ENCODE measurements around the gene TMEM165.

The TMEM165 gene

DNA sequence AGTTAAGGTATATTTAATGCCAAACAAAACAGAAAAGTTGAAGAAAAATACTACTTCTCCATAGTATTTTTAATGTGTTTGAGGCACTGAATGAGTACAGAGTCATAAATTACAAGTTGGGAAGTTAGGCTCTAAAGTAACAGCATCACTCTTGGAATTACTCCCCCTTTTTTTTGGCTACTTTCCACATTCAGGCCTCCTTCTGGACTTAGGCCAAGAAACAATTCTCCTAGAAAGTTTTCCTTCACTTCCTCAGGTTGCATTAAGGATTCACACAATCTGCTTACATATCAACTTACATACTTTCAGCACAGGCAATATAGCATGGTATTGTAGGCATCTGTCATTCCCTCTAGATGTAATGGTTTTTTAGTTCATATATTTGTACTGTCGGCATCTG, 52.1 kb downstream of the TMEM165 start:
- DNase-seq (ENCODE audit: low read depth), result no peak
- H3K4me3 ChIP-seq (ENCODE audit: low read depth, low read length), result no peak overlapping the region
- TF ChIP-seq, protein P1, sequence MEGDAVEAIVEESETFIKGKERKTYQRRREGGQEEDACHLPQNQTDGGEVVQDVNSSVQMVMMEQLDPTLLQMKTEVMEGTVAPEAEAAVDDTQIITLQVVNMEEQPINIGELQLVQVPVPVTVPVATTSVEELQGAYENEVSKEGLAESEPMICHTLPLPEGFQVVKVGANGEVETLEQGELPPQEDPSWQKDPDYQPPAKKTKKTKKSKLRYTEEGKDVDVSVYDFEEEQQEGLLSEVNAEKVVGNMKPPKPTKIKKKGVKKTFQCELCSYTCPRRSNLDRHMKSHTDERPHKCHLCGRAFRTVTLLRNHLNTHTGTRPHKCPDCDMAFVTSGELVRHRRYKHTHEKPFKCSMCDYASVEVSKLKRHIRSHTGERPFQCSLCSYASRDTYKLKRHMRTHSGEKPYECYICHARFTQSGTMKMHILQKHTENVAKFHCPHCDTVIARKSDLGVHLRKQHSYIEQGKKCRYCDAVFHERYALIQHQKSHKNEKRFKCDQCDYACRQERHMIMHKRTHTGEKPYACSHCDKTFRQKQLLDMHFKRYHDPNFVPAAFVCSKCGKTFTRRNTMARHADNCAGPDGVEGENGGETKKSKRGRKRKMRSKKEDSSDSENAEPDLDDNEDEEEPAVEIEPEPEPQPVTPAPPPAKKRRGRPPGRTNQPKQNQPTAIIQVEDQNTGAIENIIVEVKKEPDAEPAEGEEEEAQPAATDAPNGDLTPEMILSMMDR (IDR thresholded peaks at IDR 0.05; ENCODE audit: low read depth, low read length, missing control alignments), result no peak

DNA sequence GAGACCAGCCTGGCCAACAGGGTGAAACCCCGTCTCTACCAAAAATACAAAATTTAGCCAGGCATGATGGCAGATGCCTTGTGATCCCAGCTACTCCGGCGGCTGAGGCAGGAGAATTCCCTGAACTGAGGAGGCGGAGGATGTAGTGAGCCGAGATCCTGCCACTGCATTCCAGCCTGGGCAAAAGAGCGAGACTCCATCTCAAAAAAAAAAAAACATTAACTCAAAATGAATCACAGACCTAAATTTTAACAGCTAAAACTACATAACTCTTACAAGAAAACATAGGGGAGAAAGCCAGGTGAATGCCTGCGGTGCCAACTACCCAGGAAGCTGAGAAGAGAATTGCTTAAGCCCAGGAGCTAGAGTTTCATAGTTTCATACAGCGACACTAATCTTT, 54.8 kb downstream of the TMEM165 start:
- DNase-seq (ENCODE audit: low read depth), result no peak
- TF ChIP-seq, protein P1 (IDR thresholded peaks at IDR 0.05; ENCODE audit: low read depth, low read length, missing control alignments), result no peak
- no peak overlapping the region for H3K4me3 ChIP-seq (ENCODE audit: low read depth, low read length)

DNA sequence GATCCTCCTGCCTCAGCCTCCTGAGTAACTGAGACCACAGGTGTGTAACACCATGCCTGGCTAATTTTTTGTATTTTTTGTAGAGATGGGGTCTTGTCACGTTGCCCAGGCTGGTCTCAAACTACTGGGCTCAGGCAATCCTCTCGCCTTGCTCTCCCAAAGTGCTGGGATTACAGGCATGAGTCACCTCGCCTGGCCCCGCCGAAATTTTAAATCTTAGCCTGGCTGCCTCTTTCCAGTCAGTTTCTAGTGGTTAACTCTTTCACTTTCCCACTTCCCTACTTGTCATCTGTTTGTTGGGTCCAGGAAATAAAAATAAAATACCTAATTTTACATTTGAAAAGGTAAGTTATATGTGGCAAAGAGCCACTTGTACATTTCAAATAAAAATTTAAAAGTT, 62.4 kb downstream of the TMEM165 start:
- DNase-seq (ENCODE audit: low read depth), result no peak
- TF ChIP-seq, protein P1 (IDR thresholded peaks at IDR 0.05; ENCODE audit: low read depth, low read length, missing control alignments), result no peak
- H3K4me3 ChIP-seq (ENCODE audit: low read depth, low read length), result no peak overlapping the region

DNA sequence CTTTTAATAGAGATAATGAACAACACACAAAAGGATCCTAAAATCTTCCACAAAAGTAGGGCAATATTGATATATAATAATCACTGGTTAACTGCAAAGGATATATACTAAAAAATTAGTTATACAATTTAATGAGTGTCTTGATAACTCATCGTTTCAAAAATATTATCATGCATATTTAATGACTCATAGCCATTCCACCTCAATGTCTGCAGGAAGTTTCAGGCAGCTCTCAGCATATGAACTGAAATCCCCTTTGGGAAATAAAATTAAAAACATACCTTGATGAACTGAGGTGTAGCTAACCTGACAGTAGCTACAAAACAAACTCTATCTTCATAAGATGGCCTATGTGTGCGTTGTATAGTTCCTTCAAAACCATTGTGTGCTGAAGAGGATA, 62.9 kb downstream of the TMEM165 start:
- DNase-seq (ENCODE audit: low read depth), result no peak
- H3K4me3 ChIP-seq (ENCODE audit: low read depth, low read length), result no peak overlapping the region
- TF ChIP-seq, protein P1 (IDR thresholded peaks at IDR 0.05; ENCODE audit: low read depth, low read length, missing control alignments), result no peak

DNA sequence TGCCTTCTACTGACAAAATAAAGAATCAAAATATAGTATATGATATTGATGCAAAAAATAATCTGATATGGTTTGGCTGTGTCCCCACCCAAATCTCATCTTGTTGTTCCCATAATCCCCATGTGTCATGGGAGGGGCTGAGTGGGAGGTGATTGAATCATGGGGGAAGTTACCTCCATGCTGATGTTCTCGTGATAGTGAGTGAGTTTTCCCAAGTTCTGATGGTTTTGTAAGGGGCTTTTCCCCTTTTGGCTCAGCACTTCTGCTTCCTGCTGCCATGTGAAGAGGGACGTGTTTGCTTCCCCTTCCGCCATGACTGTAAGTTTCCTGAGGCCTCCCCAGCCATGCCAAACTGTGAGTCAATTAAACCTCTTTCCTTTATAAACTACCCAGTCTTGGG, 70.2 kb downstream of the TMEM165 start:
- no peak for DNase-seq (ENCODE audit: low read depth)
- no peak overlapping the region for H3K4me3 ChIP-seq (ENCODE audit: low read depth, low read length)
- TF ChIP-seq, protein P1 (IDR thresholded peaks at IDR 0.05; ENCODE audit: low read depth, low read length, missing control alignments), result no peak

DNA sequence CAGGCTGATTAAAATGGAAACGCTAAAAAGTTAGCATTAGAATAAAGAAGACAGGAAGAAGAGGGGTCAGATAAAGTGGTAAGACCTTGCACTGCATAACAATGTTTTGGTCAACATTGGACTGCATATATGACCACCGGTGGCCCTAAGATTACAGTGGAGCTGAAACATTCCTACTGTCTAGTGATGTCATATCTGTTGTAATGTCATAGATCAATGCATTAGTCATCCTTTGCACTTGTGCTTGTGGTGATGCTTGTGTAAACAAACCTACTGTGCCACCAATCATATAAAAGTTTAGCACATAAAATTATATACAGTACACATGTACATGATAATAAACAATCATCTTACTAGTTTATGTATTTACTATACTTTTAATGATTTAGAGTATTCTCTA, 73.0 kb downstream of the TMEM165 start:
- H3K4me3 ChIP-seq (ENCODE audit: low read depth, low read length), result no peak overlapping the region
- TF ChIP-seq, protein P1 (IDR thresholded peaks at IDR 0.05; ENCODE audit: low read depth, low read length, missing control alignments), result no peak
- no peak for DNase-seq (ENCODE audit: low read depth)

DNA sequence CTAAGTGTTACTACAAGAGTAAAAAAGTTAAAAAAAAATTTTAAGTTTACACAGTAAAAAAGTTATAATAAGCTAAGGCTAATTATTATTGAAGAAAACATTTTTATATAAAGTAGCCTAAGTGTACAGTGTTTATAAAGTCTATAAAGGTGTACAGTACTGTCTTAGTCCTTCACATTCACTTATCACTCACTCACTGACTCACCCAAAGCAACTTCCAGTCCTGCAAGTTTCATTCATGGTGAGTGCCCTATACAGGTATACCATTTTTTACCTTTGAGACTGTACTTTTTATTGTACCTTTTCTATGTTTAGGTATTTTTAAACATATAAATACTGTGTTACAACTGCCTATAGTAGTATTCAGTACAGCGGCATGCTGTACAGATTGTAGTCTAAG, 74.2 kb downstream of the TMEM165 start:
- DNase-seq (ENCODE audit: low read depth), result no peak
- TF ChIP-seq, protein P1 (IDR thresholded peaks at IDR 0.05; ENCODE audit: low read depth, low read length, missing control alignments), result no peak
- no peak overlapping the region for H3K4me3 ChIP-seq (ENCODE audit: low read depth, low read length)

All from GM12864 (cell line).